CD4-positive, alpha-beta T cell treated with Interleukin-1 beta for 1 hour (primary cell): ENCODE data around the gene PIAS2.

ENCODE experiments used
- DNase-seq, 2 donors: peaks; one replicate each; pipeline ENCODE4 v3.0.0-alpha.2; 2020 to 2022

The PIAS2 gene

DNA sequence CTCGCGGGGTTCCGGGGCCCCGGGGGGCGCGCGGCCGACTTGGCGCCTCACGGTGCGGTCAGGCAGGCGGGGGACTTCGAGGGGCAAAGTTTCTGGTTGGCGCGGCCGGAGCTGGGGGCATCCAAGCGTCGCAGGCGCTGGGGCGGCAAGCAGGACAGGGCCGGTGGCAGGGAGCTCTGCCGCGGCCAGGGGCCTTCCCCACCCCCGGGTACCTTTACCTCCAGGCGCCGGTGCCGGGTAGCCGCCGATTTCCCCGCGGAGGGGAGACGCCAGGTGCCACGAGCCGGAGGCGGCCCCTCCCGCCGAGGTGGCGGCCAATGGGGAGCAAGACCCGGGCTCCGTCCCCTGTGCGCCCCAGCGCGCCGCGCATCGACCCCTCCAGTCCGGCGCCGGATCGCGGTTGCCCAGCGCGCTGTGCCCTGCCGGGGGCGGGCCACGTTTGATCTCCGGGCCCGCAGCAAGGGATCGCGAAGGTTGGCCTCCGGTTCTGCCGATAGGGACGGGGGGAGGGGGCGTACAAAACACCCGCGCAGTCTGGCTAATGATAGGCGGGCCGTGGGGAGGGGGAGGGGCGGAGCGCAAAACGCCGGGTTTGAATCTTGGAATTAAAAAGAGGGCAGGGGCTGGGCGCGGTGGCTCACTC lies 160.6 kb downstream of the PIAS2 start, which contains the start of gene ST8SIA5:
Gene ST8SIA5 (minus strand): TSS at position 495 of the 643 bp plus-strand sequence. CDS start 545 bp downstream, outside the sequence.
- no peak for DNase-seq

DNA sequence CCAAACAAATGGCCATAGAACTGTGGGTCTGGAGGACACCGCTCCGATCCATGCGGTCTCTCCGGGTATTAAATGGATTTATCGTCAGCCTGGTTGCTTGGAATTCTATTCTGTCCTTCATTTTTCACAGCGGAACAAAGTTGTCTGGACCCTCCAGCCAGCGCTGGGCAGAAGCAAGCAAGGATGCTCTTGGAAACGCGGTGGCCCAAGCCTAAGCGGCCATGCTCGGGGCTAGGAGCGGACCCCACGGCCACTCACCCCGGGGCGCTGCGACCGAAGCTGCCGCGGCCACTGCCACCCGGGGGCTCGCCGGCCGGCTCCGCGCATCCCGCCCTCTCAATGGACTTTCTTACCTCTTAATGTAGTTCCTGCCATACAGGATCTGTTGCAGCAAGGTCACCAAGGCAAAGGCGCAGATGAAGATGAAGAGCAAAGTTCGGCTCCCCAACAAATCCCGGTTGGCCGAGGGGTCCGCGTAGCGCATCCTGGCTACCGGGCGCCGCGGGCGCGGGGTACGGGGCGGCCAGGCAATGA lies 161.2 kb downstream of the PIAS2 start:
- DNase-seq = no peak

- no peak for DNase-seq
Measured at GRCh38 chr18:46755315-46756024, 161.8 kb downstream of the PIAS2 start.

- no peak for DNase-seq
Measured at GRCh38 chr18:46754661-46755292, 162.5 kb downstream of the PIAS2 start.

- DNase-seq = no peak
Measured at GRCh38 chr18:46754188-46754587, 163.1 kb downstream of the PIAS2 start.
